Skin epidermis (tissue), 12 donors: ENCODE measurements around the gene CCDC136.

Experiments
- H3K27ac ChIP-seq, 21 experiments: fragments of 200-600 bp; sonication (generic) in 11 of 21; one replicate each; pipeline ENCODE4 v1.5.0; 2020; ENCODE audit warnings: mild to moderate bottlenecking in 3 of 21, inconsistent platforms in 2 of 21, moderate library complexity in 2 of 21
- H3K4me3 ChIP-seq, 7 experiments: fragments of 200-600 bp; sonication (generic) in 2 of 7; one replicate each; pipeline ENCODE4 v1.5.0; 2020; ENCODE audit warnings: inconsistent platforms in 2 of 7, mild to moderate bottlenecking in 2 of 7, moderate library complexity in 1 of 7

CCDC136 gene

GRCh38 chr7:128791121-128791971 lies at the start of gene CCDC136:
Gene CCDC136 (plus strand): TSS chr7:128791968. CDS start chr7:128792412, 444 bp downstream.
- Histone ChIP-seq H3K27ac (peak within 1 kb of the TSS in 17 of 21 experiments; percentile 11 to 76 (median 43)), H3K4me3 (peak within 1 kb of the TSS; percentile 59 to 81 (median 75))

GRCh38 chr7:128742206-128742605 lies 49.6 kb upstream of the CCDC136 start:
- Histone ChIP-seq H3K4me3 (no peak overlapping the region), H3K27ac (peak overlapping the region in 5 of 21 experiments; percentile 16 to 97 (median 56))

- H3K27ac ChIP-seq = peak overlapping the region in 4 of 21 experiments; percentile 16 to 67 (median 26)
- no peak overlapping the region for H3K4me3 ChIP-seq
Observed at GRCh38 chr7:128743112-128743772, 48.5 kb upstream of the CCDC136 start.

- Histone ChIP-seq H3K27ac (no peak overlapping the region), H3K4me3 (no peak overlapping the region)
Observed at GRCh38 chr7:128744366-128744905, 47.3 kb upstream of the CCDC136 start.

GRCh38 chr7:128745706-128746105 lies 46.1 kb upstream of the CCDC136 start:
- H3K4me3 ChIP-seq = no peak overlapping the region
- no peak overlapping the region for H3K27ac ChIP-seq

- Histone ChIP-seq H3K27ac (no peak overlapping the region), H3K4me3 (no peak overlapping the region)
Observed at GRCh38 chr7:128747327-128748079, 44.3 kb upstream of the CCDC136 start.

GRCh38 chr7:128752251-128752650 lies 39.5 kb upstream of the CCDC136 start:
- no peak overlapping the region for H3K27ac ChIP-seq
- H3K4me3 ChIP-seq = no peak overlapping the region

- H3K4me3 ChIP-seq = no peak overlapping the region
- H3K27ac ChIP-seq = peak overlapping the region in 4 of 21 experiments; percentile 2 to 67 (median 26)
Observed at GRCh38 chr7:128755075-128755818, 36.5 kb upstream of the CCDC136 start.

- Histone ChIP-seq H3K27ac (peak overlapping the region in 5 of 21 experiments; percentile 2 to 67 (median 22)), H3K4me3 (no peak overlapping the region)
Observed at GRCh38 chr7:128755819-128756476, 35.8 kb upstream of the CCDC136 start.

- H3K27ac ChIP-seq = peak overlapping the region in 3 of 21 experiments; percentile 8 to 56 (median 50)
- no peak overlapping the region for H3K4me3 ChIP-seq
Observed at GRCh38 chr7:128757203-128757602, 34.6 kb upstream of the CCDC136 start.

- Histone ChIP-seq H3K27ac (no peak overlapping the region), H3K4me3 (no peak overlapping the region)
Observed at GRCh38 chr7:128758553-128758952, 33.2 kb upstream of the CCDC136 start.

- Histone ChIP-seq H3K4me3 (no peak overlapping the region), H3K27ac (no peak overlapping the region)
Observed at GRCh38 chr7:128759242-128759641, 32.5 kb upstream of the CCDC136 start.

GRCh38 chr7:128763541-128763940 lies 28.2 kb upstream of the CCDC136 start:
- no peak overlapping the region for H3K4me3 ChIP-seq
- H3K27ac ChIP-seq = no peak overlapping the region

- Histone ChIP-seq H3K4me3 (no peak overlapping the region), H3K27ac (no peak overlapping the region)
Observed at GRCh38 chr7:128767475-128768110, 24.2 kb upstream of the CCDC136 start.

- Histone ChIP-seq H3K4me3 (no peak overlapping the region), H3K27ac (no peak overlapping the region)
Observed at GRCh38 chr7:128770233-128770632, 21.5 kb upstream of the CCDC136 start.

- no peak overlapping the region for H3K4me3 ChIP-seq
- no peak overlapping the region for H3K27ac ChIP-seq
Observed at GRCh38 chr7:128773604-128774003, 18.2 kb upstream of the CCDC136 start.

GRCh38 chr7:128774029-128774689 lies 17.6 kb upstream of the CCDC136 start:
- no peak overlapping the region for H3K4me3 ChIP-seq
- H3K27ac ChIP-seq = no peak overlapping the region

- H3K4me3 ChIP-seq = no peak overlapping the region
- no peak overlapping the region for H3K27ac ChIP-seq
Observed at GRCh38 chr7:128774921-128775320, 16.8 kb upstream of the CCDC136 start.
